Breast epithelium (tissue), 3 donors: ENCODE measurements around the gene ABCA4.

Experiments
- CTCF ChIP-seq, 3 donors: fragments of 450-650 bp; IDR thresholded peaks; one replicate each; pipeline ENCODE4 v1.5.1; 2016 to 2017; ENCODE audit warnings: antibody characterized with exemption in 3 of 3, mild to moderate bottlenecking in 3 of 3, moderate library complexity in 3 of 3
- POLR2A ChIP-seq: fragments of 450-650 bp; IDR thresholded peaks from one replicate; pipeline ENCODE4 v1.6.1; 2016; ENCODE audit warnings: antibody characterized with exemption, mild to moderate bottlenecking, moderate library complexity
- POLR2AphosphoS5 ChIP-seq, 3 donors: sonication (generic); formaldehyde crosslinking; IDR thresholded peaks; one replicate each; pipeline ENCODE4 v1.6.1; 2017; ENCODE audit warnings: antibody characterized with exemption in 3 of 3

- TF ChIP-seq CTCF (IDR thresholded peaks at IDR 0.05): no peak
- no peak for TF ChIP-seq POLR2A
- TF ChIP-seq POLR2AphosphoS5 (IDR thresholded peaks at IDR 0.05): no peak
Observed at GRCh38 chr1:94029130-94029993, 91.6 kb downstream of the ABCA4 start.
